Mesenchymal stem cell (in vitro differentiated cells and primary cell): Measurements from ENCODE around the gene C1QTNF5.
A peak's percentile ranks its signal among the peaks of the same experiment; 100 is the strongest.

ENCODE experiments used
- DNase-seq: peaks from one replicate; pipeline ENCODE4 v3.0.0-alpha.2; 2013
- H2AFZ ChIP-seq: one replicate; pipeline ENCODE4 v1.6.1; 2013; ENCODE audit warnings: low read depth, mild to moderate bottlenecking, control low read depth, inconsistent platforms, low read length, moderate library complexity
- H2AK5ac ChIP-seq: 2 replicates; pipeline ENCODE4 v1.6.1; 2013; ENCODE audit warnings: low read length, moderate library complexity, mild to moderate bottlenecking, inconsistent platforms; ENCODE audit not compliant: severe bottlenecking
- H2BK120ac ChIP-seq: one replicate; pipeline ENCODE4 v1.6.1; 2013; ENCODE audit warnings: low read depth, mild to moderate bottlenecking, inconsistent platforms, low read length, moderate library complexity
- H2BK12ac ChIP-seq, 2 experiments: one replicate each; pipeline ENCODE4 v1.6.1; 2013; ENCODE audit warnings: inconsistent platforms in 2 of 2, low read length in 2 of 2, mild to moderate bottlenecking in 2 of 2, moderate library complexity in 2 of 2, control low read depth in 1 of 2
- H2BK15ac ChIP-seq: one replicate; pipeline ENCODE4 v1.6.1; 2013; ENCODE audit warnings: mild to moderate bottlenecking, low read depth, inconsistent platforms; ENCODE audit not compliant: poor library complexity, severe bottlenecking
- H2BK5ac ChIP-seq: 2 replicates; pipeline ENCODE4 v1.6.1; 2013; ENCODE audit warnings: low read depth, mild to moderate bottlenecking, low read length, control low read depth, inconsistent platforms; ENCODE audit not compliant: poor library complexity, severe bottlenecking
- H3K14ac ChIP-seq, 2 experiments: one replicate each; pipeline ENCODE4 v1.6.1; 2013; ENCODE audit warnings: inconsistent platforms in 2 of 2, low read length in 2 of 2, control low read depth in 1 of 2, mild to moderate bottlenecking in 1 of 2, moderate library complexity in 1 of 2
- H3K18ac ChIP-seq, 2 experiments: one replicate each; pipeline ENCODE4 v1.6.1; 2013; ENCODE audit warnings: inconsistent platforms in 2 of 2, low read length in 2 of 2, control low read depth in 1 of 2, low read depth in 1 of 2, mild to moderate bottlenecking in 1 of 2
- H3K23ac ChIP-seq, 2 experiments: one replicate each; pipeline ENCODE4 v1.6.1; 2013; ENCODE audit warnings: inconsistent platforms in 2 of 2, low read length in 2 of 2, mild to moderate bottlenecking in 2 of 2, moderate library complexity in 2 of 2, control low read depth in 1 of 2
- H3K27ac ChIP-seq: 2 replicates; pipeline ENCODE4 v1.5.1; 2013; ENCODE audit warnings: mild to moderate bottlenecking, moderate library complexity, low read length, control low read depth, inconsistent platforms; ENCODE audit not compliant: poor library complexity, severe bottlenecking
- H3K27me3 ChIP-seq, 2 experiments: 2 replicates each; pipeline versions ENCODE4 v1.6.1 to v1.7.0; 2013; ENCODE audit warnings: low read length in 2 of 2, mild to moderate bottlenecking in 2 of 2, moderate library complexity in 2 of 2, control low read depth in 1 of 2, inconsistent platforms in 1 of 2; ENCODE audit not compliant: control insufficient read depth in 1 of 2, insufficient read depth in 1 of 2
- H3K36me3 ChIP-seq, 2 experiments: 2 replicates each; pipeline versions ENCODE4 v1.6.1 to v1.7.0; 2013; ENCODE audit warnings: low read length in 2 of 2, control low read depth in 1 of 2, inconsistent platforms in 1 of 2, low read depth in 1 of 2, mild to moderate bottlenecking in 1 of 2; ENCODE audit not compliant: insufficient read depth in 2 of 2, control insufficient read depth in 1 of 2
- H3K4ac ChIP-seq, 2 experiments: one replicate each; pipeline ENCODE4 v1.6.1; 2013; ENCODE audit warnings: inconsistent platforms in 2 of 2, low read length in 2 of 2, mild to moderate bottlenecking in 2 of 2, moderate library complexity in 2 of 2, control low read depth in 1 of 2, low read depth in 1 of 2
- H3K4me1 ChIP-seq: 2 replicates; pipeline ENCODE4 v1.6.1; 2013; ENCODE audit warnings: low read depth, low read length, control low read depth; ENCODE audit not compliant: control insufficient read depth, insufficient read depth
- H3K4me2 ChIP-seq: 2 replicates; pipeline ENCODE4 v1.6.1; 2013; ENCODE audit warnings: low read length, mild to moderate bottlenecking, inconsistent platforms; ENCODE audit not compliant: poor library complexity, severe bottlenecking
- H3K4me3 ChIP-seq, 2 experiments: 2 replicates each; pipeline versions ENCODE4 v1.5.1 to v1.7.0; 2013; ENCODE audit warnings: low read length in 2 of 2, mild to moderate bottlenecking in 2 of 2, control low read depth in 1 of 2, low read depth in 1 of 2; ENCODE audit not compliant: insufficient read depth in 1 of 2
- H3K79me1 ChIP-seq: replicated peaks from 2 replicates; pipeline ENCODE4 v1.6.1; 2013; ENCODE audit warnings: mild to moderate bottlenecking, control low read depth, low read length, inconsistent platforms; ENCODE audit not compliant: poor library complexity, severe bottlenecking
- H3K9ac ChIP-seq: 2 replicates; pipeline ENCODE4 v1.7.0; 2013; ENCODE audit warnings: mild to moderate bottlenecking, low read length, moderate library complexity
- H3K9me3 ChIP-seq: 2 replicates; pipeline ENCODE4 v1.7.0; 2013; ENCODE audit warnings: mild to moderate bottlenecking, low read length; ENCODE audit not compliant: control insufficient read depth
- H4K8ac ChIP-seq: one replicate; pipeline ENCODE4 v1.6.1; 2013; ENCODE audit warnings: inconsistent platforms, mild to moderate bottlenecking, low read length, moderate library complexity
- H4K91ac ChIP-seq: one replicate; pipeline ENCODE4 v1.6.1; 2013; ENCODE audit warnings: mild to moderate bottlenecking, low read length, inconsistent platforms
- WGBS: methylation state at CpG from one replicate; pipeline ENCODE4 v1.1.7; 2013; ENCODE audit warnings: mixed read lengths; 5-methylcytosine and 5-hydroxymethylcytosine counted together

C1QTNF5 gene

DNA sequence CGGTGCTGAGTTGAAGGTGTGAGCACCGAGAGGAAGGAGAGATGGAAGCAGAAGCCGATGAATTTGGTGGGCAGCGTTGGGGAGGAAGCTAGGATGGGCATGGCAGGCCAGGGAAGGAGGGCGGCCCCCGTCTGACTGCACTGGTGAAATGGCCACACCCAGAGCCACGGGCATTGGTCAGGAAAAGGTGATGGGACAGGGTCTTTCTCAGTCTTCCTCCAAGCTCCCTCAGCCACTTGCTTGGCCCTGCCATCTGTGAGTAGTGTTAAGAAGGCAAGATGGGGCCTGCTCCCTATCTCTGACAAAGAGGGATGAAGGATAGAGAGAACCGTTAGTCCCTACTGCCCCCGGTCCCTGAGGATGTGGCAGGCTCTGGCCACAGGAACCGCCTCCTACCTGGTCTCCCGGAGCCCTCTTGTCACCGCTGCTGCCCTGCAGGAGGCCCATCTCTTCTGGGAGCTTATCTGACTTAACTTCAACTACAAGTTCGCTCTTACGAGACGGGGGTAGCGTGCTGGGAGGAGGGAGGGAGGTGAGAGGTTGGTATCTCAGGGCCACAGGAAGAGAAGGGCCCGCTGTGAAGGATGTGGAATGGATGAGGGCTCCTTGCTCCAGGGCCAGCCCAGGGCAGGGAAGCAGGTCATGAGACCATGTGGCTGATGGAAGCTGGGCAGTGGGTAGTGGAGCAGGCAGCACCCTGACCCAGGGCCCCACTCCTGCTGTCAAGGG, 30.6 kb downstream of the C1QTNF5 start:
- Histone ChIP-seq H2AFZ (no peak overlapping the region), H2BK5ac (no peak overlapping the region), H3K4me3 (no peak overlapping the region), H3K4me1 (peaks cover 7% of the 10 kb centered on the region), H3K18ac (no peak overlapping the region), H3K27me3 (peaks cover 0 to 17% of the 10 kb centered on the region in 2 experiments), H3K36me3 (peaks cover 18 to 70% of the 10 kb centered on the region in 2 experiments), H3K79me1 (peaks cover 7% of the 10 kb centered on the region), H2AK5ac (no peak overlapping the region), H3K4ac (no peak overlapping the region), H2BK12ac (no peak overlapping the region), H3K27ac (no peak overlapping the region), H3K14ac (no peak overlapping the region), H2BK120ac (no peak overlapping the region), H4K91ac (no peak overlapping the region), H3K9ac (no peak overlapping the region), H3K4me2 (no peak overlapping the region), H4K8ac (no peak overlapping the region), H3K23ac (no peak overlapping the region), H3K9me3 (no peaks in the 10 kb centered on the region), H2BK15ac (no peak overlapping the region)
- no peak for DNase-seq
- WGBS: 81% methylated on average over 17 of the region's 17 CpGs

DNA sequence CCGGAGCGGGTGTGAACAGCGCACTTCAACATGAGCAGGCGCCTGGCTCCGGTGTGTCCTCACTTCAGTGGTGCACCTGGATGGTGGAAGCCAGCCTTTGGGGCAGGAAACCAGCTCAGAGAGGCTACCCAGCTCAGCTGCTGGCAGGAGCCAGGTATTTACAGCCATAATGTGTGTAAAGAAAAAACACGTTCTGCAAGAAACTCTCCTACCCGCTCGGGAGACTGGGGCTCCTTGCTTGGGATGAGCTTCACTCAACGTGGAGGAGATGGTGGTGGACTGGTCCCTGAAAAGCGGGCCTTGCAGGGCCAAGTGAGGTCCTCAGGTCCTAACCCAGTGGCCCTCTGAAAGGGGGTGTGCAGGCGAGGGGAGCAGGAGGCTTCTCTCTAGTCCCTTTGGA, 31.3 kb downstream of the C1QTNF5 start:
- 98% methylated on average over 11 of the region's 11 CpGs for WGBS
- H2BK120ac ChIP-seq: no peak overlapping the region
- no peak overlapping the region for H3K18ac ChIP-seq
- no peak overlapping the region for H2BK12ac ChIP-seq
- H3K4me2 ChIP-seq: no peak overlapping the region
- H2AFZ ChIP-seq: no peak overlapping the region
- H4K91ac ChIP-seq: no peak overlapping the region
- H2AK5ac ChIP-seq: no peak overlapping the region
- H3K4me3 ChIP-seq: no peak overlapping the region
- H3K4me1 ChIP-seq: peaks cover 1% of the 10 kb centered on the region
- no peak overlapping the region for H2BK5ac ChIP-seq
- H3K9me3 ChIP-seq: no peaks in the 10 kb centered on the region
- no peak overlapping the region for H3K23ac ChIP-seq
- no peak overlapping the region for H4K8ac ChIP-seq
- no peak overlapping the region for H3K14ac ChIP-seq
- H3K27ac ChIP-seq: no peak overlapping the region
- H3K79me1 ChIP-seq: peaks cover 4% of the 10 kb centered on the region
- H3K36me3 ChIP-seq: peaks cover 23 to 63% of the 10 kb centered on the region in 2 experiments
- H2BK15ac ChIP-seq: no peak overlapping the region
- no peak for DNase-seq
- no peak overlapping the region for H3K9ac ChIP-seq
- H3K27me3 ChIP-seq: peaks cover 0 to 10% of the 10 kb centered on the region in 2 experiments
- H3K4ac ChIP-seq: no peak overlapping the region

DNA sequence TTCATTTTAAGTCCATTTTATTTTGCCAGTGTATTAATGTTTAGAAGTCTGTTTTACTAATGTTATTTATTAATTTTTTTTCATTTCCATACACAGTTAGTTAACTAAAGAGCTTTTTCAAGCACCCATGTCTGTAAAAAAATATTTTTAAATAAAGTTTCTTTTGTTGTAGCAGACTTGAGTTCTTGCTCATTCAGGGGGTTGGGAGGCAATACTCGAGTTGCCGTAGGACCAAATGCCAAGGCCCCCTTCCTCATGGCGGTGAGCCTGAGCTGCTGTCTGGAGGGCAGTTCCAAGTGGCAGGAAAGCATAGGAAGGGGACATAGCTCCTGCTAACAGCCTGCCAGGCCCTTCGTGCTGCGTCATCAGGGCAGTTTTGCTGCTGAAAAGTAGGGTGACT, 32.7 kb downstream of the C1QTNF5 start:
- H2BK15ac ChIP-seq: no peak overlapping the region
- no peak overlapping the region for H3K4me2 ChIP-seq
- H2BK5ac ChIP-seq: no peak overlapping the region
- H4K91ac ChIP-seq: no peak overlapping the region
- no peak overlapping the region for H3K18ac ChIP-seq
- peaks cover 0 to 9% of the 10 kb centered on the region in 2 experiments for H3K27me3 ChIP-seq
- H3K4ac ChIP-seq: no peak overlapping the region
- H2BK120ac ChIP-seq: no peak overlapping the region
- no peaks in the 10 kb centered on the region for H3K9me3 ChIP-seq
- H3K14ac ChIP-seq: no peak overlapping the region
- H3K4me3 ChIP-seq: no peak overlapping the region
- no peak for DNase-seq
- H4K8ac ChIP-seq: peak overlapping the region; percentile 32
- H2AFZ ChIP-seq: no peak overlapping the region
- no peak overlapping the region for H3K27ac ChIP-seq
- peaks cover 37 to 61% of the 10 kb centered on the region in 2 experiments for H3K36me3 ChIP-seq
- H2AK5ac ChIP-seq: peak overlapping the region; percentile 44
- WGBS: 96% methylated on average over 5 of the region's 5 CpGs
- peaks cover 1% of the 10 kb centered on the region for H3K79me1 ChIP-seq
- H3K9ac ChIP-seq: no peak overlapping the region
- no peak overlapping the region for H2BK12ac ChIP-seq
- H3K4me1 ChIP-seq: peaks cover 1% of the 10 kb centered on the region
- no peak overlapping the region for H3K23ac ChIP-seq

- H3K14ac ChIP-seq: no peak overlapping the region
- no peak overlapping the region for H2BK5ac ChIP-seq
- no peaks in the 10 kb centered on the region for H3K9me3 ChIP-seq
- no peak overlapping the region for H2BK12ac ChIP-seq
- peaks cover 1% of the 10 kb centered on the region for H3K79me1 ChIP-seq
- H4K8ac ChIP-seq: no peak overlapping the region
- H3K27ac ChIP-seq: no peak overlapping the region
- H2AFZ ChIP-seq: no peak overlapping the region
- H4K91ac ChIP-seq: no peak overlapping the region
- no peak overlapping the region for H3K23ac ChIP-seq
- H2BK120ac ChIP-seq: no peak overlapping the region
- peaks cover 45 to 57% of the 10 kb centered on the region in 2 experiments for H3K36me3 ChIP-seq
- H3K27me3 ChIP-seq: peaks cover 0 to 2% of the 10 kb centered on the region in 2 experiments
- no peak overlapping the region for H3K4me2 ChIP-seq
- H2AK5ac ChIP-seq: no peak overlapping the region
- peak overlapping the region in 1 of 2 experiments; percentile 18 for H3K18ac ChIP-seq
- no peak for DNase-seq
- no CpG with 5 or more reads among the region's 1 CpG for WGBS
- peaks cover 1% of the 10 kb centered on the region for H3K4me1 ChIP-seq
- H3K9ac ChIP-seq: peak overlapping the region; percentile 67
- H3K4me3 ChIP-seq: no peak overlapping the region
- H3K4ac ChIP-seq: no peak overlapping the region
- no peak overlapping the region for H2BK15ac ChIP-seq
Measured at GRCh38 chr11:119307219-119307618, 33.5 kb downstream of the C1QTNF5 start.
